ENCODE measurements around the gene ZIC3.
"Not testable (repeated sequence)": the region's sequence is repeated elsewhere in the genome, so short reads cannot be mapped to it uniquely, and the experiment has no call there.

ZIC3 gene

GRCh38 chrX:137565921-137566745, at the start of gene ZIC3:
Gene ZIC3, plus strand, starts transcription at chrX:137566127. Its CDS starts 565 bp downstream, at chrX:137566692.
- DNase-seq: no peak

GRCh38 chrX:137519459-137519858, 46.5 kb upstream of the ZIC3 start:
- no peak for DNase-seq

GRCh38 chrX:137545711-137546651, 19.9 kb upstream of the ZIC3 start:
- DNase-seq: no peak

- no peak for DNase-seq
Measured at GRCh38 chrX:137547291-137547690, 18.6 kb upstream of the ZIC3 start.

GRCh38 chrX:137548261-137548660, 17.7 kb upstream of the ZIC3 start:
- DNase-seq: no peak

- DNase-seq: no peak
Measured at GRCh38 chrX:137549073-137549472, 16.9 kb upstream of the ZIC3 start.

GRCh38 chrX:137549851-137550664, 15.9 kb upstream of the ZIC3 start:
- no peak for DNase-seq

GRCh38 chrX:137550665-137551261, 15.2 kb upstream of the ZIC3 start:
- no peak for DNase-seq

GRCh38 chrX:137552098-137552497, 13.8 kb upstream of the ZIC3 start:
- DNase-seq: not testable (repeated sequence)

GRCh38 chrX:137562096-137562495, 3.8 kb upstream of the ZIC3 start:
- DNase-seq: no peak

- no peak for DNase-seq
Measured at GRCh38 chrX:137563681-137564651, 2.0 kb upstream of the ZIC3 start.

- DNase-seq: no peak
Measured at GRCh38 chrX:137565318-137565904, 516 bp upstream of the ZIC3 start.

GRCh38 chrX:137566746-137567679, 1.1 kb downstream of the ZIC3 start:
- DNase-seq: no peak

- no peak for DNase-seq
Measured at GRCh38 chrX:137567682-137568232, 1.8 kb downstream of the ZIC3 start.

GRCh38 chrX:137568741-137569469, 3.0 kb downstream of the ZIC3 start:
- DNase-seq: peak; percentile 70

- DNase-seq: no peak
Measured at GRCh38 chrX:137569470-137569891, 3.6 kb downstream of the ZIC3 start.

- no peak for DNase-seq
Measured at GRCh38 chrX:137573324-137574101, 7.6 kb downstream of the ZIC3 start.
